Measurements from ENCODE around the gene ACTG2.
A peak's percentile ranks its signal among the peaks of the same experiment; 100 is the strongest.
"Not testable (repeated sequence)": the region's sequence is repeated elsewhere in the genome, so short reads cannot be mapped to it uniquely, and the experiment has no call there.

The ACTG2 gene

DNA sequence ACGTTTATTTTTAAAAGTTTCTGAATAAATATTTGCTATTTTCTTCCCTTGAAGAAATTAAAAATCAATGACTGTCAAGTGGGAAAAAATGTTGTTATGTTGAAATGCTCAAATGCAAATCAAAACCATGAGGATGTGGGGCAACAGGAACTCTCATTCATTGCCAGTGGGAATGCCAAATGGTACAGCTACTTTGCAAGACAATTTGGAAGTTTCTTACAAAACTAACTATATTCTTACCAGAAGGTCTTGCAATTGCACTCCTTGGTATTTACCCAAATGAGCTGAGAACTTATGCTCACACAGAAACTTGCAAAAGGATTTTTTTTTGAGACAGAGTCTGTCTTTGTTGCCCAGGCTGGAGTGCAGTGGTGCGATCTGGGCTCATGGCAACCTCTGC, 7.4 kb upstream of the ACTG2 start:
- Mint-ChIP-seq H3K4me3 (no peak overlapping the region), H3K36me3 (ENCODE audit: insufficient read depth) (no peaks in the 10 kb centered on the region), H3K4me1 (ENCODE audit: low read depth in 2 of 2) (peaks cover 0 to 2% of the 10 kb centered on the region in 2 donors), H3K27ac (no peak overlapping the region), H3K9me3 (no peaks in the 10 kb centered on the region), H3K27me3 (peaks cover 18 to 33% of the 10 kb centered on the region in 2 donors)
- ATAC-seq (replicated peaks), result no peak
- DNase-seq, result no peak

DNA sequence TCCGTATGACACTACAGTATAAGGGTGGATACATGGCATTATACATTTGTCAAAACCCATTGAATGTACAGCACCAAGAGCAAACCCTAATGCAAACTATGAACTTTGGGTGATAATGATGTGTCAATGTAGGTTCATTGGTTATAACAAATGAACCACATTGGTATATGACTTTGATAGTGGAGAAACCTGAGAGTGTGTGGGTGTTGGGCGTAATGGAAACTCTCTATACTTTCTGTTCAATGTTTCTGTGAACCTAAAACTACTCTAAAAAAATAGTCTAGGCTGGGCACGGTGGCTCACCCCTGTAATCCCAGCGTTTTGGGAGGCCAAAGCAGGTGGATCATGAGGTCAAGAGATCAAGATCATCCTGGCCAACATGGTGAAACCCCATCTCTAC, 6.5 kb upstream of the ACTG2 start:
- H3K27me3 Mint-ChIP-seq, result peaks cover 18 to 33% of the 10 kb centered on the region in 2 donors
- H3K36me3 Mint-ChIP-seq (ENCODE audit: insufficient read depth), result no peaks in the 10 kb centered on the region
- ATAC-seq (replicated peaks), result no peak
- H3K27ac Mint-ChIP-seq, result no peak overlapping the region
- H3K4me1 Mint-ChIP-seq (ENCODE audit: low read depth in 2 of 2), result peaks cover 0 to 2% of the 10 kb centered on the region in 2 donors
- H3K4me3 Mint-ChIP-seq, result no peak overlapping the region
- H3K9me3 Mint-ChIP-seq, result no peaks in the 10 kb centered on the region
- DNase-seq, result no peak

DNA sequence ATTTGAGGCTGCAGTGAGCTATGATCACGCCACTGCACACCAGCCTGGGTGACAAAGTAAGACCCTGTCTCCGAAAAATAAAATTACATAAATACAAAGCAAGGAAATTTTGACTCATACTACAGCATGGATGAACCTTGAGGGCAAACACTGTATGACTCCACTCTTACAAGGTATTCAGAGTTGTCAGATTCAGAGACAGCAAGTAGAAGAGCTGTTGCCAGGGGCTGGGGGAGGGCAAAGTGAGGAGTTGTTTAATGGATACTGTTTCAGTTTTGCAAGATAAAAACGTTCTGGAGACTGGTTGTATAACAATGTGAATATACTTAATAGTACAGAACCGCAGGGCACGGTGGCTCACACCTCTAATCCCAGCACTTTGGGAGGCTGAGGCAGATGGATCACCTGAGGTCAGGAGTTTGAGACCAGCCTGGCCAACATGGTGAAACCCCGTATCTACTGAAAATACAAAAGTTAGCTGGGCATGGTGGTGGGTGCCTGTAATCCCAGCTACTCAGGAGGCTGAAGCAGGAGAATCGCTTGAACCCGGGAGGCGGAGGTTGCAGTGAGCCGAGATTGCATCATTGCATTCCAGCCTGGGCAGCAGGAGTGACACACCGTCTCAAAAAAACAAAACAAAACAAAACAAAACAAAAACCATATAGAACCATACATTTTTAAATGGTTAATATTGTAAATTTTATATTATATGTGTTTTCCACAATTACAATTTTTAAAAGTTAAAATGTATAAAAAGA, 5.0 kb upstream of the ACTG2 start:
- not testable (repeated sequence) for H3K9me3 Mint-ChIP-seq; H3K36me3 Mint-ChIP-seq (ENCODE audit: insufficient read depth); H3K4me1 Mint-ChIP-seq (ENCODE audit: low read depth in 2 of 2); ATAC-seq (replicated peaks); H3K27ac Mint-ChIP-seq; H3K4me3 Mint-ChIP-seq; DNase-seq
- H3K27me3 Mint-ChIP-seq, result peaks cover 15 to 27% of the 10 kb centered on the region in 2 donors

DNA sequence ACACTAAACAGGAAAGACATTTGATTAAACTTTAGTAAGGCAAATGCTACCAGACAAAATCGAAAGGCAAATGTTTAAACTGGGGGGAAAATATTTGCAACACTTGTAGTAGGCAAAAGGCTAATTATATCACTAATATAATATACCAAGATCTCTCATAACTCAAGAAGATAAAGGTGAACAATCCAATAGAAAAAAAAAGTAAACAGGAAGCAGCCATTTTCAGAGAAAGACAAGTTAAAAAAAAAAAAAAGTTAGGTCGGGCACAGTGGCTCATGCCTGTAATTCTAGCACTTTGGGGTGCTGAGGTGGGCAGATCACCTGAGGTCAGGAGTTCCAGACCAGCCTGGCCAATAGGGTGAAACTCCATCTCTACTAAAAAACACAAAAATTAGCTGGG, 4.4 kb upstream of the ACTG2 start:
- Mint-ChIP-seq H3K4me1 (ENCODE audit: low read depth in 2 of 2) (peaks cover 0 to 2% of the 10 kb centered on the region in 2 donors), H3K4me3 (no peak overlapping the region), H3K27me3 (peaks cover 10 to 21% of the 10 kb centered on the region in 2 donors), H3K27ac (peak overlapping the region in 1 of 2 donors; percentile 27), H3K36me3 (ENCODE audit: insufficient read depth) (no peaks in the 10 kb centered on the region), H3K9me3 (no peaks in the 10 kb centered on the region)
- no peak for DNase-seq
- ATAC-seq (replicated peaks), result no peak

DNA sequence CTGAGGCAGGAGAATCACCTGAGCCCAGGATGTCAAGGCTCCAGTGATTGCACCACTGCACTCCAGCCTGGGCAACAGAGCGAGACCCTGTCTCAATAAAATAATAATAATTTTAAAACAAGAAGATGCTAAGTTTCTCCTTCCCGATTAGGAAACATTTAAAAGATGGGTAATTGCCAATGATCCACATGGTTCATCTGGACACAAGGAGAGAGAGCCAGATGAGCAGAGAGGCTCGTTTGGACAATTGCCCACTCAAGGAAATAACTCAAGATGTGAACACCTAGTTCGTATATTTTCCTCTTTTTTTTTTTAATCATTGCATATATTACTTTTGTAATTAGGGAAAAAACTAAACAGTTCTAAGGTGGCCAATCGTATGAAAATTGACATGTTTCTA, 3.6 kb upstream of the ACTG2 start:
- no peak overlapping the region for H3K4me3 Mint-ChIP-seq
- H3K9me3 Mint-ChIP-seq, result no peaks in the 10 kb centered on the region
- peaks cover 7 to 17% of the 10 kb centered on the region in 2 donors for H3K27me3 Mint-ChIP-seq
- ATAC-seq (replicated peaks) (no peak), DNase-seq (no peak)
- no peaks in the 10 kb centered on the region for H3K36me3 Mint-ChIP-seq (ENCODE audit: insufficient read depth)
- H3K4me1 Mint-ChIP-seq (ENCODE audit: low read depth in 2 of 2), result peaks cover 0 to 2% of the 10 kb centered on the region in 2 donors
- no peak overlapping the region for H3K27ac Mint-ChIP-seq

DNA sequence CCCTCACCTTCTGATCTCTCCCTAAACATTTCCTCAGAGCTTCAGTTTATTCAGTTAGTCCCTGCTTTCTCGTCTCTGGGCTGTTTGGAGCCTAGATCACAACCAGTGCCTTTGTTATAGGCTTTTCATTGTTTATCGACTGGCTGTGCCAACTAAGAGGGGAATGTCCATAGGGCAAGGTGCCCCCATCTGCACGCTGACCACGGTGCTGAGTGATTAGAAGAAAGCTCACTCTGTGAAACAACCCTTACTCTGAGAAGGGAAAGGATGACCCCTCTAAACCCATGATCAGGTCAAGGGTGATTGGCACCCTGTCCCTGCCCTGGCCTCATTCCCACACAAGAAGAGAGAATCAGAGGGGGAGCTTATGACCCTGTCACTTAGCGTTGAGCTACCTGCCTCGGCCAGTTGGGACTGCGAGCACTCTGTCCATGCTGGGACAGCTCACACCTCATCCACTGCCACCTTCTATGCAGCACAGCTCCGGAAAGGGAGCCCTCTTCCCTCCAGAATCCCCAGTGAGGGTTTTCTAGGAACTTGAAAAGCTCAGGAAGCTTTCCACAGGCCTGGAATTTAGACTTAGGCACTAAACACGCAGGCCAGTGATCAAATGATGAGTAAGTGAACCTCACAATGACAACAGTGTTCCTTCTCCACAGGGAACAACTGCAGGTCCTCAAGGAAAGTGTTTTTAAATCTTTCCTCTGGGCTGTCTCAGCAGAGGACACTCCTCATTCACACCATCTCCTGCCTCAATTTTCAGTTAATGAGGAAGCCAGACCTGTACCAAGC, 2.3 kb upstream of the ACTG2 start:
- DNase-seq, result no peak
- no peak for ATAC-seq (replicated peaks)
- Mint-ChIP-seq H3K4me3 (no peak overlapping the region), H3K36me3 (ENCODE audit: insufficient read depth) (no peaks in the 10 kb centered on the region), H3K27ac (no peak overlapping the region), H3K4me1 (ENCODE audit: low read depth in 2 of 2) (peaks cover 5 to 10% of the 10 kb centered on the region in 2 donors), H3K9me3 (no peaks in the 10 kb centered on the region), H3K27me3 (peaks cover 7 to 17% of the 10 kb centered on the region in 2 donors)

DNA sequence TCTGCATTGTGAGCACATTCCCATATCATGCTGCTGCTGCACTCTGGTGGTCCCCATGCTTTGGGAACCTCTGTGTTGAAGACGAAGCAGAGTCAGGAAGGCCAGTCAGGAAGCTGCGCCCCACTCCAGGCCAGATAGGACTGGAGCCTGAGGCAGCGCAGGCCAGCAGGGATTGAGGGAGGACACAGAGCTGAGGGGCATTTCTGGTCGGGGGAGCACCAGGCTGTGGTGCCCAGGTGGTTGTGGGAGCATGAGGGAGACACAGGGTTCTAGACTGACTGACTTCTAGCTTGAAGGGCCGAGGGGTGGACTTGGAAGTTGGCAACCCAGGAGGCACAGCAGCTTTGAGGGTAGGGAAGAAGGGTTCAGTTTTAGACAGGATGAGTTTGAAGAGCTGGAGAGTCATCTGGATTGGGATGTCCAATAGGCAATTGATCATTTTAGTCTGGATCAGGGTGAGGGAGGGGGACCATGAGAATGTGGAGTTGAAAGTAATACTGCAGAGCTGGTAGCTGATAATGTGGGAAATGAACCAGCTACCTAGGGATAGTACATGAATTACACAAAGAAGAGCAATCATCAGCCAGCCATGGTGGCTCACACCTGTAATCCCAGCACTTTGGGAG, 1.4 kb upstream of the ACTG2 start:
- H3K27ac Mint-ChIP-seq, result no peak overlapping the region
- H3K4me1 Mint-ChIP-seq (ENCODE audit: low read depth in 2 of 2), result peaks cover 8 to 13% of the 10 kb centered on the region in 2 donors
- no peaks in the 10 kb centered on the region for H3K9me3 Mint-ChIP-seq
- ATAC-seq (replicated peaks) (no peak), DNase-seq (no peak)
- H3K27me3 Mint-ChIP-seq, result peaks cover under 1 to 10% of the 10 kb centered on the region in 2 donors
- H3K4me3 Mint-ChIP-seq, result no peak overlapping the region
- no peaks in the 10 kb centered on the region for H3K36me3 Mint-ChIP-seq (ENCODE audit: insufficient read depth)

DNA sequence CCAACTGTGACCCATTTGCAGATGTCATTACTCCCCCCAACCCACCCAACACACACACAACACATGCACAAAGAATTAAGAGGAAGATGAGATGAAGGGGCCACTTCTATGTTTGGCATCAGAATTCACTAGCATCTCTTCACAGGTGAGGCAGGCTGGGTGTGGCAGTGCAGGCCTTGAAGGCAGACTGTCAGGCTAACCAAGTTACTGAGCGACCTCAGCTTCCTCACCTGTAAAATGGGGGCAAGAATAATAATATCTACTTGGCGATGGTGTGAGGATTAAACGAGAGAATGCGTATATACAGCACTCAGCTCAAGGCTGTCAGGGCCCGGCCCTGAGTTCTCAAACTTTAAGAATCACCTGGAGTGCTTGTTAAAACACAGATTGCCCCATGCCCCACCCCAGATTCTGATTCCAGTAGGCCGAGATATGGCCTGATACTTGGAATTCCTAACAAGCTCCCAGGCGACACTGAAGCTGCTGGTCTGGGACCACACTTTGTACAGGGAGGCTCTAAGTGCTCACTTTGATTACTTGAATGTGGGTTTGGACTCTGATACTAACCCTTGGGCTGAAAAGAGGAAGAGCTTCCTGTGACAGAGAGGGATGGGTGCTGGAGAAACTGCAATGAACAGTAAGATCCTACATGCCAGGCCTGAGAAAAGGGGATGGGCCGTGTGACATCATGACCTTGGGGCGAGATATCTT, 1.1 kb downstream of the ACTG2 start:
- Mint-ChIP-seq H3K36me3 (ENCODE audit: insufficient read depth) (no peaks in the 10 kb centered on the region), H3K9me3 (no peaks in the 10 kb centered on the region), H3K4me3 (no peak overlapping the region), H3K4me1 (ENCODE audit: low read depth in 2 of 2) (peaks cover 10 to 22% of the 10 kb centered on the region in 2 donors), H3K27me3 (no peaks in the 10 kb centered on the region), H3K27ac (peak overlapping the region; percentile 19 to 51)
- no peak for ATAC-seq (replicated peaks)
- no peak for DNase-seq

DNA sequence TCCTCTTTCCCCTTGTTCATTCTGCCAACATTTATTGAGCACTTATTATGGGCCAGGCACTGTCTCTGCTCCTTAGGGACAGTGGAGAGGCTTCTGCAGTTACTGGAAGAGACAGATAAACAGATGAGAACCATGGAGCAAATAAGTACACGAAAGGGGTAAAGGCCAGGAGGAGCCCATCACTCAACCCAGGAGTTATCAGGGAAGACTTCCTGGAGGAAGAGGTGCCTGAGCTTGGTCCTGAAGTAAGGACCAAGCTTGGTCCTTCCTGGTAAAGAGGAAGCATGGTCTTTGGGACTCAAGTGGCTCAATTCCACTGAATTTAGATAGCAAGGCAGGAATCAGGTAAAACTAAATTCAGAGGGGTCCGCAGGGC, 1.7 kb downstream of the ACTG2 start:
- DNase-seq (no peak), ATAC-seq (replicated peaks) (no peak)
- Mint-ChIP-seq H3K9me3 (no peaks in the 10 kb centered on the region), H3K4me3 (no peak overlapping the region), H3K27ac (no peak overlapping the region), H3K27me3 (no peaks in the 10 kb centered on the region), H3K4me1 (ENCODE audit: low read depth in 2 of 2) (peaks cover 10 to 22% of the 10 kb centered on the region in 2 donors), H3K36me3 (ENCODE audit: insufficient read depth) (no peaks in the 10 kb centered on the region)

DNA sequence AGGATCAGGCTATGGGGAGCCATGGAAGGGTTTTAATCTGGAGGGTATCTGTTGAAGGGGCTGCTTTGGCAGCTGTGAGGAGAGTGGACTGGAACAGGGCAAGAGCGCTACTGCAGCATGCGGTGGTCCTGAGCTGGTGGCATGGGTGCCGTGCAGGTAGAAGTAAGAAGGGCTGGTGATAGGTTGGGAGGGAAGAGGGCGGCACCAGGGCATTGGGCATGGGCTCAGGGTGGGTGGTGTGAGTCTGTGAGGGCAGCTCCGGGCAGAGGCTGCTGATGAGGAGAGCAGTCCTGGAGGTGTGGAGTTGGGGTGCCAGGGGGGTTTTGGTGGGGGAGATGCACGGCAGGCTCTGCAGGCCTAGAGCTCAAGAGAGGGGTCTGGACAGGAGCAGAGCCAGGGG, 2.1 kb downstream of the ACTG2 start:
- H3K4me1 Mint-ChIP-seq (ENCODE audit: low read depth in 2 of 2), result peaks cover 10 to 22% of the 10 kb centered on the region in 2 donors

DNA sequence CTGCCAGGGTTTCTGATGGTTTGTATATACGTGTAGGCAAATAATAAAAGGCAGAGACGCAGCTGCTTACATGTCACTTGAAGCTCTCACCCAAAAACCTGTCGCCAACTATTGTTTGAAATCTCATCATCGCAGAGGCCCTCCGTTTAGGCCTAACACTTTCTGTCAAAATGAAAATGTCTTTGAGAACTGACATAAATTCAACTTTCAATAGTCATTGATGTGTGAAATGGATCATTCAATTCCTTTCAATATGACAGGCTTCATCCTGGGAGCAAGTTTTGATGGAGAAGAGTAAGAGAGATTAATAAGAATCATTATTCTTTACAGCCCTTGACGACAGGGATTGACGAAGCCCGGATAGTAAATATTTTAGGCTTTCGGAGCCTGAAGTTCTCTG, 2.7 kb downstream of the ACTG2 start:
- DNase-seq, result no peak
- peaks cover 0 to 7% of the 10 kb centered on the region in 2 donors for H3K27me3 Mint-ChIP-seq
- no peaks in the 10 kb centered on the region for H3K36me3 Mint-ChIP-seq (ENCODE audit: insufficient read depth)
- ATAC-seq (replicated peaks), result no peak
- no peaks in the 10 kb centered on the region for H3K9me3 Mint-ChIP-seq
- H3K4me1 Mint-ChIP-seq (ENCODE audit: low read depth in 2 of 2), result peaks cover 10 to 22% of the 10 kb centered on the region in 2 donors
- peak overlapping the region in 1 of 2 donors; percentile 32 for H3K27ac Mint-ChIP-seq
- no peak overlapping the region for H3K4me3 Mint-ChIP-seq

More for the DNA sequence above, 2.1 kb downstream of the ACTG2 start:
- DNase-seq, result no peak
- no peak overlapping the region for H3K4me3 Mint-ChIP-seq
- ATAC-seq (replicated peaks), result no peak
- H3K27me3 Mint-ChIP-seq, result peaks cover 0 to 1% of the 10 kb centered on the region in 2 donors
- H3K36me3 Mint-ChIP-seq (ENCODE audit: insufficient read depth), result no peaks in the 10 kb centered on the region
- H3K27ac Mint-ChIP-seq, result no peak overlapping the region
- H3K9me3 Mint-ChIP-seq, result no peaks in the 10 kb centered on the region

DNA sequence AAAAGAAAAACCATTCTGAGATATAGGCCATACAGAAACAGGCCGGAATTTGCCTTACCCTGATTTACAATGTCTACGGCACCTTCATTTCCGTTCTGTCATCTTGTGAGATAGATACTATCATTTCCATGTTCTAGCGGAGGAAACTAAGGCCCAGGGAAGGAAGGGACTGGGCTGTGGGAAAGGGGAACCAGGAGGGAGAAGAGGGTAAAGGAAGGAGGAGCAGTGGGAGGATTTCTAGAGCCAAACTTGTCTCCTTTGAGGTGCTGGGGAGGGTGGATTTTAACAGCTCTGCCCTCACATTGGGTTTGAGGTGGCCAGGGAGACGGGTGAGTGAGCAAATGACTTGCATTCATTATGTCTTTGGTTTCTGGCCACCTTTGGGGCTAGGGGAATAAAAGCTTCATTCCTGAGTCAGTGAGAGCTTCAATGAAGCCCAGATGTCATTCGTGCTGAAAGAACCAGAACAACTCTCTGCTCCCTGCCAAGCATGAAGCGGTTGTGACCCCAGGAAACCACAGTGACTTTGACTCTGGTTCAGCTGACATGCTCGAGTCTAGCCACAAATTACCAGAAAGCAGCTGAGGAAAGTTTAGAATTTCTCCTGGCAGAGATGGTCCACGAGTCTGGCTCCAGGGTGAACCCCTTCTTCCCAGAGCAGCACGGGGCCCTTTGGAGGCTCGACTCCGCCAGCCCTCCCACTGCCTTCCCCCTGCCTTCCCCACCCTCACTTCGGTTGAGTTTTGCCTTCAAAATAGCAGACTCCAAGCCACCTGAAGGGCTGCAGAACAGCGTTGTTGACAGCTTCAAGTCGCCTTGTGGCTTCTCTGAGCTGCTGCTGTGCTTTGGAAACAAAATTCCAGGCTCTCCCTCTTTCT, 3.8 kb downstream of the ACTG2 start:
- ATAC-seq (replicated peaks), result peak; percentile 92

More for the DNA sequence above, 3.8 kb downstream of the ACTG2 start:
- H3K9me3 Mint-ChIP-seq, result no peaks in the 10 kb centered on the region
- H3K4me1 Mint-ChIP-seq (ENCODE audit: low read depth in 2 of 2), result peaks cover 10 to 22% of the 10 kb centered on the region in 2 donors
- no peaks in the 10 kb centered on the region for H3K36me3 Mint-ChIP-seq (ENCODE audit: insufficient read depth)
- peaks cover 0 to 16% of the 10 kb centered on the region in 2 donors for H3K27me3 Mint-ChIP-seq
- peak in 2 of 3 experiments; percentile 19 to 32 for DNase-seq
- peak overlapping the region; percentile 32 to 92 for H3K27ac Mint-ChIP-seq
- H3K4me3 Mint-ChIP-seq, result peak overlapping the region; percentile 9 to 62

Measured in effector memory CD8-positive, alpha-beta T cell (primary cell).